ENCODE data around the gene FAAP20. TPM values are rescaled to one million over a fixed set of nuclear protein-coding genes. Genes with fewer than 3 reads are reported as not detected.

FAAP20 gene, protein sequence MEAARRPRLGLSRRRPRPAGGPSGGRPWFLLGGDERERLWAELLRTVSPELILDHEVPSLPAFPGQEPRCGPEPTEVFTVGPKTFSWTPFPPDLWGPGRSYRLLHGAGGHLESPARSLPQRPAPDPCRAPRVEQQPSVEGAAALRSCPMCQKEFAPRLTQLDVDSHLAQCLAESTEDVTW
- total RNA-seq, result 14.1 and 15.9 TPM in 2 replicates

DNA sequence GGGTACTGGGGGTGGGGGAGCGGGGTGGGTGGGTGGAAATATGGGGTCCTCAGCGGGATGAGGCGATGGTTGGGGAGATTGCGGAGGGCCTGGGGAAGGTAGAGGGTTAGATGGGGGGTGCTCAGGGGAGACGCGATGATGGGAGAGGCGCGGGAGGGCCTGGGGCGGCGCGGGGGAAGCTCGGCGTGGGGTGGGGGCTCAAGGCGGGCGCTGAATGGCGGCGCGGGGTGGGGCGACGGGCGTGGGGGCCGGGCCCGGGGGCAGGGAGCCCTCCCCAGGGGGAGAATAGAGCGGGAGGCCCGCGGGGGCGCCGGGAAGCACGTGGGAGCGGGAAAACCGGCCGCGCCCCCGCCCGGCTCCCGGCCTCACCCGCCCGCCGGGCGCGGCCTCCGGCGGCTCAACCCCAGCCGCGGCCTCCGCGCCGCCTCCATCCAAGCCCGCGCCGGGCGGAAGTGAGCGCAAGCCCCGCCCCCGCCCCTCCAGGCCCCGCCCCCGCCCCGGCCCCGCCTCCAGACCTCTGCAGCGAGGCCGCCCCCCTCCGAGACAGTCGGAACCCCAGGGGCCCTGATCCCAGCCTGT lies at the start of gene FAAP20:
TSS of gene FAAP20 (minus strand) at position 454 of the 579 bp plus-strand sequence. CDS start at position 431, 23 bp downstream.

DNA sequence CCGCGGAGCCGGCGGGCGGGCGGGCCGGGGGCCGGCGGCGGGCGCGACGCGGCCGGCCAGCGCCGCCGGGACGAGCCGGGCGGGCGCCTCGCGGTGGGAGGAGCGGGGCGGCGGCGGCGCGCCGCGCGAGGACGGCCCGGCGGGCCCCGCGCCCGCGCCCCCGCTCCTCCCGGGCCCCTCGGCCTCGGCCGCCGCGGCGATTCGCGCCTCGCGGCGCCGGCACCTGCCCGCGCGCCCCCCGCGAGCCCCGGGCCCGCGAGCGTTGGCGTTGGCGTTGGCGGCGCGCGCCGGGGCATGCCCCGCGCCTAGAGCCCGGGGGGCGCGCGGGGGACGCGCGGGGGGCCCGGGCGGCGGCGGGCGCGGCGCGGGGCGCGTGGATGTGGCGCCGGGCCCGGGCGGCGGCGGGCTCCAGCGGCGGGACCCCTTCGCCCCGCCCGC lies 33.6 kb upstream of the FAAP20 start, which contains the start of gene SKI:
TSS of gene SKI (plus strand) at position 163 of the 438 bp plus-strand sequence. CDS start 448 bp downstream, outside the sequence.

Other genes with a start within 250 kb of the FAAP20 start
- gene CFAP74, start 191.0 kb downstream of the FAAP20 start, total RNA-seq, result not detected in 2 replicates
- gene GABRD, start 175.4 kb downstream of the FAAP20 start, total RNA-seq, result not detected in 2 replicates
- gene PRKCZ, start 144.4 kb downstream of the FAAP20 start, total RNA-seq, result under 0.01 and 0.76 TPM in 2 replicates
- gene SKI, start 33.5 kb upstream of the FAAP20 start, total RNA-seq, result 14.0 TPM in 2 replicates
- 4.2 and 6.2 TPM in 2 replicates for gene MORN1, start 196.8 kb upstream of the FAAP20 start, total RNA-seq
- gene RER1, start 197.1 kb upstream of the FAAP20 start, total RNA-seq, result 64.3 and 73.7 TPM in 2 replicates
- 27.4 and 33.1 TPM in 2 replicates for gene PEX10, start 217.8 kb upstream of the FAAP20 start, total RNA-seq